GM12865 (cell line): ENCODE data around the gene SPEN.
A peak's percentile ranks its signal among the peaks of the same experiment; 100 is the strongest.

ENCODE experiments used
- DNase-seq: peaks from one replicate; pipeline ENCODE4 v3.0.0; 2010; ENCODE audit warnings: low read depth
- H3K4me3 ChIP-seq: 2 replicates; pipeline ENCODE4 v1.5.1; 2011; ENCODE audit warnings: mild to moderate bottlenecking, low read depth, low read length, control low read depth
- TF ChIP-seq, protein P1 (sequence below): IDR thresholded peaks from 2 replicates; pipeline ENCODE4 v1.5.1; 2011; ENCODE audit warnings: low read length, control low read depth, low read depth, inconsistent platforms; ENCODE audit not compliant: insufficient read depth; ENCODE audit errors: missing control alignments

SPEN gene

GRCh38 chr1:15958793-15959192 is 111.3 kb downstream of the SPEN start:
- DNase-seq = no peak
- no peak overlapping the region for H3K4me3 ChIP-seq
- TF ChIP-seq, protein P1, sequence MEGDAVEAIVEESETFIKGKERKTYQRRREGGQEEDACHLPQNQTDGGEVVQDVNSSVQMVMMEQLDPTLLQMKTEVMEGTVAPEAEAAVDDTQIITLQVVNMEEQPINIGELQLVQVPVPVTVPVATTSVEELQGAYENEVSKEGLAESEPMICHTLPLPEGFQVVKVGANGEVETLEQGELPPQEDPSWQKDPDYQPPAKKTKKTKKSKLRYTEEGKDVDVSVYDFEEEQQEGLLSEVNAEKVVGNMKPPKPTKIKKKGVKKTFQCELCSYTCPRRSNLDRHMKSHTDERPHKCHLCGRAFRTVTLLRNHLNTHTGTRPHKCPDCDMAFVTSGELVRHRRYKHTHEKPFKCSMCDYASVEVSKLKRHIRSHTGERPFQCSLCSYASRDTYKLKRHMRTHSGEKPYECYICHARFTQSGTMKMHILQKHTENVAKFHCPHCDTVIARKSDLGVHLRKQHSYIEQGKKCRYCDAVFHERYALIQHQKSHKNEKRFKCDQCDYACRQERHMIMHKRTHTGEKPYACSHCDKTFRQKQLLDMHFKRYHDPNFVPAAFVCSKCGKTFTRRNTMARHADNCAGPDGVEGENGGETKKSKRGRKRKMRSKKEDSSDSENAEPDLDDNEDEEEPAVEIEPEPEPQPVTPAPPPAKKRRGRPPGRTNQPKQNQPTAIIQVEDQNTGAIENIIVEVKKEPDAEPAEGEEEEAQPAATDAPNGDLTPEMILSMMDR = peak; percentile 10

DNA sequence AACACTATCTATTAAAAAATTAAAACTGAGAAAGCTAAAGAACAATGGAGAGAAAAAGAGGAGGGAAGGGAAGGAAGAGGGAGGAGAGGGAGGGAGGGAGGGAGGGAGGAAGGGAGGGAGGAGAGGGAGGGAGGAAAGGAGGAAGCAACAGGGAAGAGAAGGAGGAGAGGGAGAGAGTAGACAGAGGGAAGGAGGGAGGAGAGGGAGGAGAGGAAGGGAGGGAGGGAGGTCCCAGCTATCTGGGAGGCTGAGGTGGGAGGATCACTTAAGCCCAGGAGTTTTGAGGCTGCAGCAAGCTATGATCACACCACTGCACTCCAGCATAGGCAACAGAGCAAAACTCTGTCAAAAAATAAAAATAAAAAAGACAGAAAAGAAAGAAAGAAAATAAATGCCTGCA is 111.9 kb downstream of the SPEN start:
- H3K4me3 ChIP-seq = no peak overlapping the region
- TF ChIP-seq, protein P1 = no peak
- DNase-seq = no peak

- DNase-seq = no peak
- no peak overlapping the region for H3K4me3 ChIP-seq
- TF ChIP-seq, protein P1 = no peak
These were observed 112.4 kb downstream of the SPEN start for GRCh38 chr1:15959827-15960446.

- TF ChIP-seq, protein P1 = no peak
- no peak for DNase-seq
These were observed 113.3 kb downstream of the SPEN start for GRCh38 chr1:15960808-15961207.

GRCh38 chr1:15961492-15961891 is 114.0 kb downstream of the SPEN start:
- no peak for DNase-seq
- TF ChIP-seq, protein P1 = no peak
- no peak overlapping the region for H3K4me3 ChIP-seq

More at GRCh38 chr1:15960808-15961207, 113.3 kb downstream of the SPEN start:
- H3K4me3 ChIP-seq = no peak overlapping the region

- no peak for DNase-seq
- TF ChIP-seq, protein P1 = no peak
- no peak overlapping the region for H3K4me3 ChIP-seq
These were observed 114.7 kb downstream of the SPEN start for GRCh38 chr1:15962176-15962575.

- no peak for DNase-seq
- TF ChIP-seq, protein P1 = no peak
- no peak overlapping the region for H3K4me3 ChIP-seq
These were observed 115.3 kb downstream of the SPEN start for GRCh38 chr1:15962671-15963362.
